ENCODE measurements around the gene CD101. TPM values are rescaled to one million over a fixed set of nuclear protein-coding genes. Genes with fewer than 3 reads are reported as not detected.

Gene CD101
- total RNA-seq, 2 donors from 2014 or later, result 2.0 to 3.0 TPM

DNA sequence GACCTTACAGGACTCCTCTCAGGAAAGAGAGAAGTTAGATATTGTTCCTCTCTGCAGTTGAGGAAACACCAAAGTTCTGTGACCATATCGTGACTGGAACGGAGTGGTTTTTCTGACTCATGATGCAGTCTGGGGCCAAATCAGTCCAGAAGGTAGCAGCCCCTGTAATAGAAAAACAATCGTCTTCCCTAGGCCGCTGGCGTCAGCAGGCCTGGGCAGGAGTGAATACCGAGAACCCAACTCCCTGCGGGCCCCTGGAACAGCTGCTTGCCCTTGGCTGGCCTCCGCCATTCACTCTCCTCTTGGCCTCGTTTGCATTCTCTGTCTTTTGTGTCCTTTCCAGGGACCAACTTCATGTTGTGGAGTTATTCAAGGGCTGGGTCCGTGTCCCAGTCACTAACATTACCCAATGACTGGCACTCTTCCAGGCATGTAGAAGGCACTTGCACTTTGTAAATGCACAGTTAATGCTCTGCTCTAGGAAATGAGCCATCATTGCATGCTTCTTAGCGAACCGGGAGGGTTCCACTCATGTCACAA, 10.9 kb upstream of the CD101 start:
- Mint-ChIP-seq H3K36me3 (ENCODE audit: insufficient read depth in 2 of 2) (peaks cover 0 to 3% of the 10 kb centered on the region in 2 donors), H3K27ac (no peak overlapping the region), H3K9me3 (peaks cover 0 to 2% of the 10 kb centered on the region in 2 donors), H3K4me1 (ENCODE audit: low read depth) (peaks cover 57% of the 10 kb centered on the region), H3K27me3 (ENCODE audit: low read depth) (no peaks in the 10 kb centered on the region), H3K4me3 (no peak overlapping the region)
- no peak for ATAC-seq (replicated peaks in 1 of 2)
- no peak for DNase-seq

DNA sequence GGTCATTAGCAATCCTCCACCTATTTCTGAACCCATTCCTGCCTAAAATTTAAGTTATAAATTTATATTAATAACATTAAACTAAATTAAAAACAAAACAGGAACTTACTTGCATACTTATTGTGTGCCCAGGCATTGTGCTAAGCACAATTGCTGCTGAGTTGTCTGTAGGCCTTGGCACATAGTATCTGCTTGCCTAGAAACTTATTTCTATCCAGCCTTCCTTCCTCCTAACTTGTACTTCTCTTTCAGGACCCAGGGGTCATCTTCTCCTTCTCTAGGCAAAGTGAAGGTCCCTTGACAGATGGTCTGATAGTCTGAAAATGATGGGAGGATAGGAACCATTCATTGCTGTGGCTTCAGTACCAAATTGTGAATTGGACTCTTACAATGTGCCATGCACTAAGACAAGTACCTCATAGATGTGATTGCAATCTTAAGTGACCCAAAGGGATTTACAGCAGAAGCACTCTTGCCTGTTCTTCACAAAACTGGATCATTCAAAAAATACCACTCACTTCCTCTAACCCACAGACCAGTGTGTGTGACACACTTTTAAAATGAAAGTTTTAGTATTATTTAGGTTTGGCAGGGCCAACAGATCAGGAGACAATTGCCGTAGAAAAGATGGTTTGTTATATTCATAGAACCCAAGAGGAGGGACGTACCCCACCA, 10.3 kb upstream of the CD101 start:
- Mint-ChIP-seq H3K27ac (no peak overlapping the region), H3K36me3 (ENCODE audit: insufficient read depth in 2 of 2) (peaks cover 0 to 3% of the 10 kb centered on the region in 2 donors), H3K27me3 (ENCODE audit: low read depth) (no peaks in the 10 kb centered on the region), H3K4me3 (peak overlapping the region; percentile 3 to 68), H3K9me3 (peaks cover 0 to 2% of the 10 kb centered on the region in 2 donors), H3K4me1 (ENCODE audit: low read depth) (peaks cover 51% of the 10 kb centered on the region)
- DNase-seq (no peak), ATAC-seq (replicated peaks in 1 of 2) (peak; percentile 20 to 36)

DNA sequence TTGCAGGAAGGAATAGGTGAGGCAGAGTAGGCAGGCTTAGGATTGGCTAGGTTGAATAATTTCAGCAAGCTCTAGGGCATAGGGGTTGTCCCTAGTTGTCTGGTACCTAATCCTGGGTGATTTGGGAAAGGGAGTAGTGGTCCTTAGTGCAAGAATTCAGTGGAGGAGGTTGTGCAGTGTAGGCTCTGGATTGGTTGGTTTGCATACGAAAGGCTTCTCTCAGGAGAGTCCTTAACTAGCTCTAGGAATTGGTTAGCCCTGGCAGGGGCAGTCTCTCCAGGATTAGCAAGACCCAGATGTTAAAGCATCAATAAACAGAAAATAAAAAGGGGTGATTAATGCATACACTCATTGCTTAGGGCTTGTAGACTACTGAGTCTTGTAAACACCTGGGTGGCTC, 9.6 kb upstream of the CD101 start:
- peaks cover 45% of the 10 kb centered on the region for H3K4me1 Mint-ChIP-seq (ENCODE audit: low read depth)
- peak overlapping the region; percentile 3 to 68 for H3K4me3 Mint-ChIP-seq
- no peak overlapping the region for H3K27ac Mint-ChIP-seq

DNA sequence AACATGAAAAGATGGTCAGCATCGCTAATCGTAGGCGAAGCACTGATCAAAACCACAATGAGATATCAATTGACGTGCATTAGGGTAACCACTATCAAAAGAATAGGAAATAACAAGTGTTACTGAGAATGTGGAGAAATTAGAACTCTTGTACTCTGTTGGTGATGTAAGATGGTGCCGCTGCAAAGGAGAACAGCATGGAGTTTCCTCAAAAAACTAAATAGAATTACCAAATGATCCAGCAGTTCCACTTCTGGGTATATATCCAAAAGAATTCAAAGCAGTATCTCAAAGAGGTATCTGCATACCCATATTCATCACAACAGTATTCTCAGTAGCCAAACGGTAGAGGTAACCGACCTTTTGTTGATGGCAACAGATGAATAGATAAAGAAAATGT, 8.3 kb upstream of the CD101 start:
- Mint-ChIP-seq H3K36me3 (ENCODE audit: insufficient read depth in 2 of 2) (peaks cover 0 to 3% of the 10 kb centered on the region in 2 donors), H3K9me3 (peaks cover 0 to 2% of the 10 kb centered on the region in 2 donors), H3K4me1 (ENCODE audit: low read depth) (peaks cover 31% of the 10 kb centered on the region), H3K27me3 (ENCODE audit: low read depth) (no peaks in the 10 kb centered on the region), H3K4me3 (no peak overlapping the region), H3K27ac (no peak overlapping the region)
- DNase-seq (no peak), ATAC-seq (replicated peaks in 1 of 2) (no peak)

More for the DNA sequence above, 9.6 kb upstream of the CD101 start:
- Mint-ChIP-seq H3K27me3 (ENCODE audit: low read depth) (no peaks in the 10 kb centered on the region), H3K36me3 (ENCODE audit: insufficient read depth in 2 of 2) (peaks cover 0 to 3% of the 10 kb centered on the region in 2 donors), H3K9me3 (peaks cover 0 to 2% of the 10 kb centered on the region in 2 donors)
- ATAC-seq (replicated peaks in 1 of 2), result peak in 1 of 2 donors; percentile 5
- no peak for DNase-seq

DNA sequence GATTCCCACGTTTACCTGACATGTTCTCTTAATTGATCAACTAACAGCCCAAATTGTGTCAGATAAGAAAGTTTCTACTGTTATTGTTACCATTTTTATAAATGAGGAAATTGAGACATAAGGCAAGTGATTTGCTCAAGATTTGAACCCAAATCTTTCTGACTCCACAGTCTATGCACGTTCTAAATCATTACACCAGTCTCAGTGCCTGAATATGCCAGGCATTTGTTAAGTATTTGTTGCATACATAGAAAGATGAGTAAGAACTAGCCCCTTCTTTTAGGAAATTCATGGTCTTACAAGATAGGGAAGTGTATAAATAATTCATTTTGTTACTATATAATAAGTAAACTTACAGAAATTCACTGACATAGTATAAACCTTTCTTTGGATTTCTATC, 7.1 kb upstream of the CD101 start:
- Mint-ChIP-seq H3K27ac (no peak overlapping the region), H3K27me3 (ENCODE audit: low read depth) (no peaks in the 10 kb centered on the region), H3K4me3 (no peak overlapping the region), H3K4me1 (ENCODE audit: low read depth) (peaks cover 24% of the 10 kb centered on the region), H3K9me3 (peaks cover 0 to 2% of the 10 kb centered on the region in 2 donors), H3K36me3 (ENCODE audit: insufficient read depth in 2 of 2) (peaks cover 0 to 3% of the 10 kb centered on the region in 2 donors)
- ATAC-seq (replicated peaks in 1 of 2), result no peak
- no peak for DNase-seq

DNA sequence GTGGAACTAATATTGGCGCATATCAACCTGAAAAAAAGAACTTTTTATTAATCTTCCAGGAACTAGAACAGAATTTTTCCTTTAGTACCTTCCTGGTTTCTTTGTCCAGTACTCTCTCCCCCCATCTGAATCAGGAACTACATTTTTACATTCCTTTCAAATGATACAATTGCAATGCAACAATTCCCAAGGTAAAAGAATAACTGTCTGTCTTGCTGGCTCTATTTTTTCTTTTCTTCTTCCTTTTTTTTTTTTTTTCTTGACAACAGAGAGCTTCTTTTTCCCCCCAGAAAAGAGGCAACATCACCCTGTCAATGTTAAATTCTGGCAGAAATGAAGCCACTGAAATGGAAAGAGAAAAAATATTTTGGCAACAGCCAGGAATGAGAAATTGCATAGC, 4.5 kb upstream of the CD101 start:
- Mint-ChIP-seq H3K27ac (no peak overlapping the region), H3K4me1 (ENCODE audit: low read depth) (peaks cover 34% of the 10 kb centered on the region), H3K27me3 (ENCODE audit: low read depth) (no peaks in the 10 kb centered on the region), H3K9me3 (peaks cover under 1 to 2% of the 10 kb centered on the region in 2 donors), H3K36me3 (ENCODE audit: insufficient read depth in 2 of 2) (peaks cover 2 to 3% of the 10 kb centered on the region in 2 donors), H3K4me3 (no peak overlapping the region)
- DNase-seq, result no peak
- no peak for ATAC-seq (replicated peaks in 1 of 2)

DNA sequence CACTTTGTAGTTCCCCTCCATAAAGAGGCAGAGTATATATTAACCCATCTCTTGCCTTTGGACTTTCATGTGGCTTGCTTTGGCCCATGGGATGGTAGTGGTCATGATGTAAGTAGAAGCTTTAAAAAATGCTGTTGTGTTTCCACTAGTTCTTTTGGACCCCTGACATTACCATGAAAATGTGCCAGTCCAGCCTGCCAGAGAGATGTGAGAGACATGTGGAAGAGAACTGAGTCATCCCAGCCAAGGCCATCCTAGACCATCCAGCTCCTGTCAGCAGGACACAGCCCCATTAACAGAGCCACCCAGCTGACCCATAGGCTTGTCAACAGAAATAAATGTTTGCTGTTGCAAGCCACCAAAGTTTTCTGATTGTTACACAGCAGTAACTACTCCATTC, 3.9 kb upstream of the CD101 start:
- Mint-ChIP-seq H3K36me3 (ENCODE audit: insufficient read depth in 2 of 2) (peaks cover 4 to 6% of the 10 kb centered on the region in 2 donors), H3K27me3 (ENCODE audit: low read depth) (no peaks in the 10 kb centered on the region)

DNA sequence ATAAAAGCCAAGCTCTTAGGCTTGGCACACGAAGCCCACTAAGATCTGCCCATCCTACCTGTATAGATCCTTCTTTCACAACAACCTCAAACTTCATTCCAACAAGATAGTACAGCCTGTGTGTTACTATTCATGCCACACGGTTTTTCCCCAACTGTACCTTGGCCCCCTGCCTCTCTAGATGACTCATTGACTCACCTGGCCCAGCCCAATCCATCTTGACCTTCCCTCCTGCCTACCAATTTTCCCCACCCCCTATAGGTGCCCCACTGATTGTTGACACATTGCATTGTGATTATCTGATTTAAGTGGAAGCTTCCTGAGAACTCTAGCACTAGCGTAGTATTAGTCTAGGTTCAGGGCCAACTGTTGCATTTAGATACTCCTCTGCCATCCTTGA, 2.0 kb upstream of the CD101 start:
- no peak overlapping the region for H3K4me3 Mint-ChIP-seq
- H3K36me3 Mint-ChIP-seq (ENCODE audit: insufficient read depth in 2 of 2), result peaks cover 4 to 5% of the 10 kb centered on the region in 2 donors
- H3K27ac Mint-ChIP-seq, result no peak overlapping the region
- H3K9me3 Mint-ChIP-seq, result peaks cover 3 to 4% of the 10 kb centered on the region in 2 donors
- no peak for ATAC-seq (replicated peaks in 1 of 2)
- H3K4me1 Mint-ChIP-seq (ENCODE audit: low read depth), result peaks cover 44% of the 10 kb centered on the region
- DNase-seq, result no peak
- no peaks in the 10 kb centered on the region for H3K27me3 Mint-ChIP-seq (ENCODE audit: low read depth)

More for the DNA sequence above, 3.9 kb upstream of the CD101 start:
- DNase-seq, result no peak
- ATAC-seq (replicated peaks in 1 of 2), result no peak
- Mint-ChIP-seq H3K9me3 (peaks cover 4 to 5% of the 10 kb centered on the region in 2 donors), H3K4me1 (ENCODE audit: low read depth) (peaks cover 35% of the 10 kb centered on the region), H3K27ac (no peak overlapping the region), H3K4me3 (no peak overlapping the region)

DNA sequence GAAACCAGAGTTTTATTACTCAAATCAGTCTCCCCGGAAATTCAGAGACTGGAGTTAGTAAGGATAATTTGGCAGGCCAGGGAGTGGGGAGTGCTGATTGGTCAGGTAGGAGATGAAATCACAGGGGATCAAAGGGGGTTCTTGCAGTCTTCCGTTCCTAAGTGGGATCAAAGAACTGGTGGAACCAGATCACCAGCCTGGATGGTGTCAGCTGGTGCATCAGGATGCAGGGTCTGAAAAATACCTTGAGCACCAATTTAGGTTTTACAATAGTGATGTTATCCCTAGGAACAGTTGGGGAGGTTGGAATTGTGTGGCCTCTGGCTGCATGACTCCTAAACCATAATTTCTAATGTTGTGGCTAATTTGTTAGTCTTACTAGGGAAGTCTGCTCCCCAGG, 1.4 kb upstream of the CD101 start:
- Mint-ChIP-seq H3K4me1 (ENCODE audit: low read depth) (peaks cover 46% of the 10 kb centered on the region), H3K27me3 (ENCODE audit: low read depth) (no peaks in the 10 kb centered on the region), H3K36me3 (ENCODE audit: insufficient read depth in 2 of 2) (peaks cover 4 to 5% of the 10 kb centered on the region in 2 donors), H3K27ac (no peak overlapping the region), H3K4me3 (peak overlapping the region in 1 of 2 donors; percentile 13), H3K9me3 (peaks cover 3 to 4% of the 10 kb centered on the region in 2 donors)
- no peak for ATAC-seq (replicated peaks in 1 of 2)
- no peak for DNase-seq

DNA sequence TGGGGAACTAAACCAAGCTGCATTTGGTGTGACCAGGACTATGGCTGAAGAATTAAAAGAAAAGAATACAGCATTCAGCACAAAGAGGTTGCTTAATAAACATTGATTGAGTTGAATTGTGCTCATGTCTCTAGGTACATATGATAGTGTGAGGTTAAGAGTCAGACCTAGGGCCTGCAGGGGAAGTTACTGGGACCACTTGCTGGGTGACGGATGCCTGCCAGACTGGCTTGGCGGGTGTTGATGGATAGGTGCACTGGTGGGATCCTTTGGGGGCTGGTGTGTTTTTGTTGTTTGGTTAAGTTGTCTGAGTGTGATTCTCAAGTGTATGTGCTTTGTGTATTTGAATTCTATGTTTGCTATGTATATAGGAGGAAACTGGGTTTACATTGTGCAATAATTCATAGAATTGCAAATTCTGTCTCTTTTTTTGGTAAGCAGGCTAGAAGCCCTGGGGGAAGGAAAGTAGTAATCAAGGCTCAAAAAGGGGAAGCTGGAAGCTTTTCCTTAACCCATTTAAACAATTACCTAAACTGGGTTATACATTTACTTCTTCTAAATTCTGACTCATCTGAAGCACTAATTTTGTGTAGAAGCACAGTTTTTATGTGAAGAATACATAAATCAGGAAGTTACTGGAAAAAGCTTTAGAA, 1.8 kb downstream of the CD101 start:
- Mint-ChIP-seq H3K27ac (peak overlapping the region; percentile 9), H3K4me3 (peak overlapping the region in 1 of 2 donors; percentile 27), H3K9me3 (peaks cover 3 to 4% of the 10 kb centered on the region in 2 donors)

DNA sequence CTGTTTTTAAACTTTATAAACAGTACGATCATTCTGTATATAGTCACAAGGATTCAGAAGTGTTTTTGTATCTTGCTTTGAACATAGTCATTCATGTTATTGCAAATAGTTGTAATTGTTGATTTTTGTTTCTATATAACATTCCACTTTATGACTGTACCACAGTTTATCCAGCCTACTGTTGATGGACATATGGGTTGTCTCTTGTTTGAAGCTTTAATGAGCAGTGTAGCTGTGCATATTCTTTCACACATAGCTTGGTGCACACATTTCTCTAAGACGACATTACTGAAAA, 6.1 kb downstream of the CD101 start:
- Mint-ChIP-seq H3K4me3 (peak overlapping the region; percentile 53 to 61), H3K36me3 (ENCODE audit: insufficient read depth in 2 of 2) (no peaks in the 10 kb centered on the region), H3K27ac (peak overlapping the region; percentile 51), H3K27me3 (ENCODE audit: low read depth) (no peaks in the 10 kb centered on the region), H3K9me3 (no peaks in the 10 kb centered on the region), H3K4me1 (ENCODE audit: low read depth) (peaks cover 48% of the 10 kb centered on the region)
- DNase-seq (no peak), ATAC-seq (replicated peaks in 1 of 2) (peak; percentile 26 to 27)

More for the DNA sequence above, 1.8 kb downstream of the CD101 start:
- ATAC-seq (replicated peaks in 1 of 2) (no peak), DNase-seq (no peak)
- Mint-ChIP-seq H3K4me1 (ENCODE audit: low read depth) (peaks cover 66% of the 10 kb centered on the region), H3K27me3 (ENCODE audit: low read depth) (no peaks in the 10 kb centered on the region), H3K36me3 (ENCODE audit: insufficient read depth in 2 of 2) (peaks cover 4 to 5% of the 10 kb centered on the region in 2 donors)

DNA sequence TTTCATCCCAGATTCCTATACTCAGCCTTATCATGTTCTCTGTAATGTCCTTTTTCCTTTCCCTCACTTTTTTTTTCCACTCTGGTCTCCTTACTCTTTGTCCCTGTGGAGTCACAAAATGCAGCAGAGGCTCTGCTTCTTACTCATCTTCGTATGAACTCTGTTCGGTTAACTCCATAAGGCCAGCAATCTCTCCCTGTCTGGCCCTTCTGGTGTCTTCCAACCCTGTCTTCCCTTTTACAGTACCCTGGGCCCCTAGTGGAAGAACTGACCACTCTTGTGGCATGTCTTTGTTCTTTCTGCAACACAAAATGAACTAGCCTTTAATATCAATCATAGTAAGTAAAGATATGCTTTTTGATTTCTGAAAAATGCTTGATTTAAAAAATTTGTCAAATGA, 7.1 kb downstream of the CD101 start:
- Mint-ChIP-seq H3K36me3 (ENCODE audit: insufficient read depth in 2 of 2) (no peaks in the 10 kb centered on the region), H3K27ac (peak overlapping the region; percentile 87), H3K4me3 (peak overlapping the region; percentile 23 to 42), H3K9me3 (no peaks in the 10 kb centered on the region), H3K4me1 (ENCODE audit: low read depth) (peaks cover 45% of the 10 kb centered on the region), H3K27me3 (ENCODE audit: low read depth) (no peaks in the 10 kb centered on the region)
- DNase-seq (no peak), ATAC-seq (replicated peaks in 1 of 2) (peak in 1 of 2 donors; percentile 46)

DNA sequence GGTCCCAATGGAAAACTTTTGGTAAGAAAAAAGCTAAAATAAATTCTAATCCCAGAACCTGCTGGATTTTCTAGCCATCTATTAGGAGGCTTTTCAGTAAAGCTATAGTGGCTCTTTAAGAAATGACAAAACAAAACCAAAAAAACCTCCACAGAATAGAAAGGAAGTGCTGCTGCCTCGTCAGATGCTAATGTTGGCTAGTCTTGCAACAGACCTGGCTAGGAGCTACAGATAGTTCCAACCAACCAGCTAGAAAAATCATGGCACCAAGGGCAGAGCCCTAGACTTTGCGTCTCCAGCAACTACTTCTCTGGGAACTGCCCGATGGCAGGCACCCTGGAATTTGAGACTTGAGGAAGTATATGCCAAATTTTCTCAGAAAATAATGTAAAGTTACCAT, 7.6 kb downstream of the CD101 start:
- Mint-ChIP-seq H3K27ac (peak overlapping the region; percentile 6), H3K4me3 (peak overlapping the region; percentile 23 to 42), H3K9me3 (no peaks in the 10 kb centered on the region), H3K4me1 (ENCODE audit: low read depth) (peaks cover 50% of the 10 kb centered on the region), H3K27me3 (ENCODE audit: low read depth) (no peaks in the 10 kb centered on the region), H3K36me3 (ENCODE audit: insufficient read depth in 2 of 2) (no peaks in the 10 kb centered on the region)
- DNase-seq, result no peak
- ATAC-seq (replicated peaks in 1 of 2), result peak; percentile 46 to 69
